NCI-H2227 (cell line): ENCODE results near the gene FCN2.

ENCODE experiments used
- DNase-seq: peaks from one replicate; lab custom pipeline; 2025; ENCODE audit not compliant: unreplicated experiment; lab: John Stamatoyannopoulos, UW

FCN2 gene

DNA sequence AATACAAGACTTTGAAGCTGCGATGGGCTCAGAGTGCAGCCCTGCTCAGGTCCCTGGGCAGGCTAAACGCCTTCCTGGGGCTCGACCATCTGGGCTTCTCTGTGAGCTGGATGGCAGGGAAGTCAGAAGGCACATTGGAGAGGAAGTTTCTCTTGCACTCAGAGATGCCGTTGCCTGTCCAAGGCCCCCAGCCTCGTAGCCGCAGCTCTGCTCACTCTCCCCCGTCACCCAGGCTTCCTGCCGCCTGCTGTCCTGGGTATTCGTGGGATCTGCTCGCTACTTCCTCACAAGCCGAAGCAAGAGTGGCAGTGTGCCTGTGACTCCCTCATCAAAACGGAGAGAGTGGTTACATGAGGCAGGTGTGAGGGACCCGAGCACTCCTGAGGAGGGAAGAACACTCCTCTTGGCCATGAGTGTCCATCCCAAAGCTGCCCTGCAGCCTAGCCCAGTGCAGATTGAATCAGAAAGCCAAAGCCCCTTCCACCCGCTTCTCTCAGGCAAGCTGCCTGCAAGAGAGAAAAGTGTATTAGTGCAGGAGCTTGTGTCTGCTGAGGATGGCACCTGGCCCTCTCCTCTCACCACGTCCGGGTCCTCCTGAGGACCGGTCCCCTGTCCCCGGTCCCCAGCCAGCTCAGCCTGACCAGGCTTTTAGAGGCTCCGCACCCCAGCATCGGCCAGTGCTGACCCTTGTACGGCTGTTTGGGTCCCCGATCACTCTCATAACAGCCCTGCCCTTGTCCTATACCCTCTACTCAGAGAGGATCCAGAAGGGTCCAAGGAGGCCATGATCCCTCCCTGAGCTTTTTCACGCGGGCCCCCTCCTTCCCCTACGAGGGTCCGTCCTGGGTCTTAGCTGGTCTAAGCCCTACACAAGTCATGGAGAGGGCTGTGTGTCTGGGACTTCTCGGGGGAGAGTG is 7.3 kb downstream of the FCN2 start:
- no peak for DNase-seq

DNA sequence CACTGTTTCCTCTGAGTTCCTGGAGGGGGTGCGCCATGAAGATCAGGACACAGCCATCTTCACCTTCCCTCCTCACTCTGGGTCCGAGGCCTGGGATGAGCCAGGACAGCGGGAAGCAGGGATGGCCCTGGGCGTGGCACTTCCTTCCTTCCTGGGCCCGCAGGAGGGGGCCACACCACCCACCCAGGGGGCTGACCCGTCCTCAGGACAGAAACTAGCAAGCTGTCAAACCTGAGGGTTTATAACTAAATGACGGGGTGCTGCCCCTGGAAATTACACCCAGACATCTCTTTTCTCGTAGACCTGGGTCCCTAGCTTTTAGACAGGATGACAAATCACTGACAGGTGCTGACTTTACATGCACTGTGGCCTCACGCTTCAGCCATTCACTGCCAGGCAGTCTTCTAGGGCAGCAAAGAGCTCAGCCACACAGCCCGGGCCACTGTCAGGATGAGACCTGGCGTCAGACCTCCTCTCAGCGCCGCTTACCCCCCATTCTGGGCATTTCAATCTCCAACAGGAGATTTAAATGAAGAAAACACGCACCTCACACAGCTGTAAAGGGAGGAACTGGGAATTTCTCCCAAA is 8.1 kb downstream of the FCN2 start:
- no peak for DNase-seq

DNA sequence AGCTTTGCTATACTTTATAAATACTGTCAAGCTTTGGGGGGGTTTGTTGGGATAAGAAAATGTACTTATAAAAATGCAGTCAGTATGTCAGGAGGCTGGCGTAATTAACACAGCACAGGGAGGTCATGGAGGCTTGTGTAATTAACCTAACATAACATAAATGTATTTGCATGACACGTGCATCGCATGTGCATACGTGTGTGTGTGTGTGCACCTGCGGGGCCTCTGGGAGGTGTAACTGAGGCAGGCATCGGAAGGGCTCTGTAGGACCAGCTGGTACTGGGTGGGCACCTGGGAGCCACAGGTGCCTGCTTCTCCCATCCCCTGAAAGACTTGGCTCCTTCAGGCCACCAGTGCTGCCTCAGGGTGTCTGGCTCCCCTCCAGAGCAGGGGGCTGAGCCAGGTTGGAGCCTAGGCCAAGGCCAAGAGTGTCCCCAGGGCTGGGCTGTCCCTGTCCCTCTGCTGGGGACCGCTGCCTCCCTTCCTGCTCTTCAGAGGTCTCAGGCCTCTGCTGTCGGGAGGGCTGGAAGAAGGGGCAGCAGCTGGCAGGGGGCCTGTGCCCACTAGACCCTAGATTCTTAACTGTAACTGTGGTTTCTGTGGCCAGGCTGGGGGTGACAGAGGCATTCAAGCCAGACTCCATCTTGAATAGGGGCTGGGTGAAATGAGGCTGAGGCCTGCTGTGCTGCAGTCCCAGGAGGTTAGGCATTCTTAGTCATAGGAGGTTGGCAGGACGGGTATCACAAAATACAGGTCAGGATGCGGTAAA is 9.0 kb downstream of the FCN2 start:
- no peak for DNase-seq

DNA sequence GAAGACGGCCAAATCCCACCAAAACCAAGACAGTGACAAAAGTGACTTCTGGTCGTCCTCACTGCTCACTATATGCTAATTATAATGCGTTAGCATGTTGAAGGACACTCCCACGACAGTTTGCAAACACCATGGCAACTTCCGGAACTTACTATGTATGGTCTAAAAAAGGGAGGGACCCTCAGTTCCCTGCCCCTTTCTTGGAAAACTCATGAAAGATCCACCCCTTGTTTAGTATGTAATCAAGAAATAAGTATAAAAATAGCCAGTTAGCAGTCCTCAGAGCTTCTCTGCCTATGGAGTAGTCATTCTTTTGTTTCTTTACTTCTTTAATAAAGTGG is 9.5 kb downstream of the FCN2 start:
- DNase-seq = no peak

DNA sequence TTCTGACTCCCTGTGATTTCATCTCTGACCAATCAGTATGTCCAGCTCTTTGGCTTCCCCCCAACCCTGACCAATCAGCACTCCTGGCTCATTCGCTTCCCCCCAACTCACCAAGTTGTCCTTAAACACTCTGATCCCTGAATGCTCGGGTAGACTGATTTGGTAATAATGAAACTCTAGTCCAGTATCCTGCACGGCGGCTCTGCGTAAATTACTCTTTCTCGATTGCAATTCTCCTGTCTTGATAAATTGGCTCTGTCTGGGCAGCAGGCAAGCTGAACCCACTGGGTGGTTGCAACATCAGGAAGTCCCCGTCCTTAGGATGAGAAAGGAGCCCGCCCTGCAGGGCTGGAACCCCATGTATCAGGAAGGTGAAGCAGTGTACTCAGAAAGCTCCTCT is 10.4 kb downstream of the FCN2 start:
- no peak for DNase-seq

DNA sequence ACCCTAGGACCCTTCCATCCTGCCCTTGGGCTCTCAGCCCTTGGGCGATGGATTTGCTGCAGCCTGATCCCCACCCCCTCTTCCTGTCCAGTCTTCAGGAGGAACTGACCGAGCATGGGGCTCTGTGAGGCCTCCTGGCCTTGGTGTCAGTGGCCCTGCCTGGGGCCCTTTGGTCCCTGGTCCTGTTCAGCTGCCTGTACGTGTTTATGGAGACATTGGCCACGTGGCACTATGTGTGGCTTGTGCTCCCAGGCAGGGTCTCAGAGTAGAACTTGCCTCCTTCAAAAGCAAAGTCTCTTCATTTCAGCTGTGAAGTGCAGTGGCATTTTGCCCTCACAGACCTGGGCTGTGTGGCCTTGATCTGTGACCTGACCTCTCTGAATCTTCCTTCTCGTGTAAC is 11.1 kb downstream of the FCN2 start:
- no peak for DNase-seq

DNA sequence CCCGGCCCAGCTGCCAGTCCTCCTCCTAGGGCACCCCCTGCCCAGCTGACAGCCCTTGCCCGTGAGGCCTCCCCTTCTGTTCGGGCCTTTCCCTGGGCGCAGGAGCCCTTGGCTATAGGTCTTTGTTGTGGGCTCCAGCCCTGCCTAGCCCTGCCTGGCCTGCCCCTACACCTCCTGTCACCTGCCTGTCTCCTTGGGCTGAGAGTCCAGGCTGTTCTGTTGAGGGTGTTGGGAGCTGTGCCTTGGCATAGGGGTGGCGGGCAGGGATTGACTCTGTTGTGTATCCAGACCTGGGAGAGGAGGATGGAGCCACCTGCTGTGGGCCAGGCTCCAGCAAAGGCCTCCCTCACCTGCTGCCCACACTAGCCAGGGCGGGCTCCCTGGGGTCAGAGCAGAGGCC is 11.6 kb downstream of the FCN2 start:
- DNase-seq = no peak

DNA sequence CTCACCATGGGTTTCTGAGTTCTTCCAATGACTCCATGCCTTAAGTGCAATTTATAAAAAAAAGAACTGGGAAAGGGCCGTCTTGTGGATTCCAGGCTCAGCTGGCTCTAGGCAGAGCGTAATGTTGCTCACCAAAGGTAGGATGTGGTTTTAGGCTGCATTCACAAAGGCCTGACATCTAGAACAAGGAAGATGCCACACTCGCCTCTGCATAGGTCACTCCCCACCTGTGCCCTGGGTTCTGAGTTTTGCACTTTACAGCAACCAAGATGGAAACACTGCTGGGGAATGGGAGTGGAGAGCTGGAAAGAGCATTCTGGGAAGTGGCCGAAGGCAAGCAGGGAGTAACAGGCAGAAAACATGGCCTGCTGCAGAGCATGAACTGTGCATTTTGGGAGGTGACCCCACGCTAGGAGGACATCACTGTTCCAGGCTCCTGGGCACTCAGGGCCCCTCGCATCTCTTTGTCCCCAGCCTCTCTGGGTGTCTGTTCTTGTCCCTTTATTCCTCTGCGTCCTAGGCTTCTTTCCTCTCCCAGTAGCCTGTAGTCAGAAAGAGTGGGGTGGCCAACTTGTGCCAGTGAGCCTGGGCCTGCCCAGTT is 12.3 kb downstream of the FCN2 start:
- DNase-seq = no peak

DNA sequence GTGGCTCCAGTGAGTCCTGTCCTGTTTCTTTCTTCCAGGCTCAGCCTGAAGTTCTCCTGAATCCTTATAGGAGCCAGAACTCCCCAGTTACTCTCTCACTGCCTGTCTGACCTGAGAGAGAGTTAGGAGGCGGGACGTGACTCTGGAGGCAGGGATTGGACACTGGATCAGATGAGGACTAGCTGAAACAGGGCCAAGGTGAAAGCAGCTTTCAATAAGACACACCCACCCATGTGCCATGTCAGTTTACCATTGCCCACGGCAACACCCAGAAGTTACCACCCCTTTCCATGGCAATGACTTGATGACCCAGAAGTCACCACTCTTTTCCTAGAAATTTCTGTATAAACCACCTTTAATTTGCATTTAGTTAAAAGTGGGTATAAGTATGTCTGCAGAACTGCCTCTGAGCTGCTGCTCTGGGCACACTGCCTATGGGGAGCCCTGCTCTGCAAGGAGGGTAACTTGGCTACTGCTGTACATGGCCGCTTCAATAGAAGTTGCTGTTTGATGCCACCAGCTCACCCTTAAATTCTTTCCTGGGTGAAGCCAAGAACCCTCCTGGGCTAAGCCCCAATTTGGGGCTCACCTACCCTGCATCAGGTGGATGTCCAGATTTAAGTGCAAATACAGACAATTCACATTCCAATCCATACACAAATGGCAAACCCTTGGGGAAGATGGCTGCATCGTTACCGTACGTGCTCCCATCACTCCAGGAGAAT is 13.7 kb downstream of the FCN2 start:
- no peak for DNase-seq

DNA sequence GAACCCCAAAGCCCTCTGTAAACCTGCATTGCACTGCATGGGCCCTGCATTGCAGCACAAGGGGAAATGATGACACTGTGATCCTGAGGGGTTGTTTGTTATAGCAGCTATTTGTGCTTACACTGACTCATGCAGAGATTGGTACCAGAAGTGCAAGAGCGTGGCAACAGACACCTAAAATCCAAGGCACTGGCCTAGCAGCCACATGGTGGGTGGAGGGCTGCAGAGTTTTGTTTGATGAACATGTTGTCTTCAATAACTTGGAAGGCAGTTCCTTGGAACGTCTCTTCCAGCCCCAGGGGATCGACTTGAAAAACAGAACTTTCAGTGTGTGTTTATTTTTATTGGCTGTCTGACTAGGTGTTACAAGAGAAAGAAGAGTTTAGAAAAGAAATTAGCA is 14.5 kb downstream of the FCN2 start:
- no peak for DNase-seq

DNA sequence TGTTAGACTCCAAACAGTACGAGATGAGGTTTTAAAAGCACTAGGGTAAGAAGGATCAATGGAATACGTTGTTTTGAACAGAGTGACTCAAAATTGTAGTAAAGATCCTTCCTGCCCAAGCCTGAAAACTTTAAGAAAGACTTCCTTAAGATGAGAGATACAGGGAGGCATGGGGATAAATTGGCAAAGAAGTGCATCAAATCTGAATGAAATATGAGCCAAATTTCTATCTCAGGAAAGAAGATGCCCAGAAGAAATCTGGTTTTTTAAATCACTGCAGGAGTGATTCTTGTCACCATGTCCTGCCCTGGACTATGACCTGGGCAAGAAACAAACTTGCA is 14.9 kb downstream of the FCN2 start:
- no peak for DNase-seq

DNA sequence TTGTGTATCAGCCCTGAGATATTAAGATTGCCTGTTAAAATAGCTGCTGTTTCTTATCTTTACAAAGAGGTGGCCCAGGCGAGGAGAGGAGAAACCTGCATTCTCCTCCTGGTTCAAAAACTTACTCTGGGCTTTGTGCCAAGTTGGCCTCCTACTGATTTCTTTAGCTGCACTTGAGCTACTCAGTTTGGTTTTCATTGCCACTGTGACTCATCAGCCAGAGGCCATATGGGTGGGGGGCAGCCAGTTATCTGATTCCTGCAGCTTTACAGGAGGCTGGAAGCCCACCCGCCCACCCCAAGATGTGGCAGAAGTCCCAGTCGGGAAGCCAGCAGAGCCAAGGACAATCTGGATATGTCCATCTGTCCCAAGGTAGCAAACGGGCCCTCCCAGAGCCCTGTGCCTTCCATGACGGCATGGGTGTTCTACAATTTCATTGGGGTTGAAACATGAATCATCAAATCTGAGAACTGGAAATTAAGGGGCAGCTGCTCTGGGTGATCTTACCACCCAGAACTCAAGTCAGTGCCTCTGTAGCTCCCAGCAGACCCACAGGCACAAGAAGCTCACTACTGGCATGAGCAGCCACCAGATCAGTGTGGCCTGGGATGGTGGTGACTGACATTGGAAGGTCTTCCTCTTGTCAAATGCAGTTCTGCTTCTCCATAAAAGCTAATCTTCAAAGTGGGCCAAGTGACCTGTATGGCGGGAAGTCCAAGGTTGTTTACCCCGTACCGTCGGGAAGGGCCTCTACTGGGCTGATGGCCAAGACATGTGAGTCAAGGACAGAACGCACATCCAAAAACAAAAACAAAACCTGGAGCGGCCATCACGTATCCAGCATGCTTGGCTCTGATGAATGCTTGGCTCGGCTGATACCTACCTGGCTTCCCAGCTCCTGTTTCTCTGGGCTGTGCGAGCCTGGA is 15.6 kb downstream of the FCN2 start:
- peak; percentile 5 for DNase-seq

DNA sequence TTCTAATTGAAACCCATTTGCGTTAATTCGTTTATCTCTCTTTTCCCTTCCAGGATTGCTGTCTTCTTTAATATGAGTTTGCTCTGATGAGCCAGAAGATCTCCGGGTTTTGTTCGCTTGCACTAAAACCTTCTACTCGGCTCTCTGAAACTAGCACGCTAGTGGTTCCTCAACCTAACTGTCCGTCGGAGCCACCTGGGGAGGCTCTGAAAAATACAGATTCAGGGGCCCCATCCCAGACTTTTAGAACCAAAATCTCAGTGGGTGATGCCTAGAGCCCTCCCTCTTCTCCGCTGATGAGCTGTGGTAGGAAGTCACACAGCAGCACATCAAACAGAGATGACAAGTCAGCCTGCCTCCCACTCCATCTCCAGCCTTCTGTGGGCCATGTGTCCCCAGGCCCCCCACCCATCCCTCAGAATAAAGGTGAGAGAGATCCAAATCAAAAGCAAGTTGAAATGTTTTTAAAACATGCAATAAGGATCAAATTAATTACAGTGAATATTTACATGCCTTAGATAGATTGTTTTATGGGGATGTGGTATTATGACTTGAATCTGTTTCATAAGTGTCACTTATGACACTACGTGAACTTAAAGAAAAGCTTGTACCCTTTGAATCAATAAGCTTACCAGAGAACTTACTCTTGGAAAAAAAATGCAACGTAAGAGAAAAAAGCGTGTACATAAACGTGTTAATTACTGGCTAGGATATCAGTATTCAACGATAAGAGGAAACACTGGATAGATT is 16.4 kb downstream of the FCN2 start:
- DNase-seq = no peak

DNA sequence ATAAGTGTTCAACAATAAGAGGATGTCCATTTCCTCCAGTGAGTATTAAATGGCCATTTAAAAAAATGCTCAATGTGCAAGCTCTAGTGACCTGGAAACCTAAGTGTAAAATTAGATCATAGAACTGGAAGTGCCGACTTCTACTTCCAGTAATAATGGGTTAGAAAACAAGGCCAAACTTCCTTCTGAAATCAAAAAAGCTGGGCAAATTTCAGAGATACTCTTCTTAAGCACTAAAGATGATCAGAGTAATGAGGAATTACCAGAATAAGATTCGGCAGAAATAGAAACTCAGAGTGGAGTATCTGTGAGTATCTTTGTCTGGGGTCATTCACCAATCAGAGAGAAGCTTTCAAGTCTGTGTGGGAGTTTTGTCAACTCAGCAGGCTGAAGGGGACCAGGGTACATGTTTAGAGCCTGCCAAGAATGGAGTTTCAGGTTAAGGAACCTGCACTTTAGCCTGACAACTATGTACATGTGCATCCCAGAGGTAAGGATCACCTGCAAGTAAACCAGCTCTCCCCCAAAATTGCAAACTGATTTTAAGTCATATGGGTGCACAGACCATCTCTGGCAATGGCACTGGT is 17.1 kb downstream of the FCN2 start:
- DNase-seq = no peak

DNA sequence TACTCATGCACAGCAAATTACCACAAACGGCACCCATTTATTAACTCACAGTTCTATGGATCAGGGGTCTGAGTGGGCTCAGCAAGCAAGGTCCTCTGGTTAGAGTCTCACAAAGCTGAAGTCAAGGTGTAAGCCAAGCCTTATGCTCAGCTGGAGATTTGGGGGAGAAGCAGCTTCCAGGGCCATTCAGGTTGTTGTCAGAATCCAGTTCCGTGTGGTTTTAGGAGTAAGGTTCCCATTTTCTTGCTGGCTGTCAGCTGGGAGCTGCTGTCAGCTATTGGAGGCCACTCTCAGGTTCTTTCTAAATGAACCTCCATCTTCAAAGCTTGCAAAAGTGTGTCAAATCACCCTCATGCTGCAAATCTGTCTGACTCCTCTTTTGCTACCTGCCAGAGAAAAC is 17.7 kb downstream of the FCN2 start:
- DNase-seq = no peak

DNA sequence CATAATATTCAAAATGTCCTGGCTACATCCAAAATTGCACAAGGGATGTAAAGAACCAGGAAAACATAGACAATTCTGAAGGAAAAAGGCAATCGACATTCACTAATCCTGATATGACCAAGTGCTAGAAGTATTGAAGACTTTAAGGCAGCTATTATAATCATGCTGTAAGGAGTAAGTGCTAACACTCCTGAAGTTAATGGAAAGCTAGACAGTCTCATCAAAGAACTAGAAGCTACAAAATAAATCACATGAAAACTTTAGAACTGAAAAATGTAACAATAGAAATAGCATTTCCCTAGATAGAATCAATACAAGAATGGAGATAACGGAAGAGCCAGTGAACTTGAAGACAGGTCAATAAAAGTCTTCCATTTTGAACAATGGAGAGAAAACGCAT is 18.6 kb downstream of the FCN2 start:
- DNase-seq = no peak

DNA sequence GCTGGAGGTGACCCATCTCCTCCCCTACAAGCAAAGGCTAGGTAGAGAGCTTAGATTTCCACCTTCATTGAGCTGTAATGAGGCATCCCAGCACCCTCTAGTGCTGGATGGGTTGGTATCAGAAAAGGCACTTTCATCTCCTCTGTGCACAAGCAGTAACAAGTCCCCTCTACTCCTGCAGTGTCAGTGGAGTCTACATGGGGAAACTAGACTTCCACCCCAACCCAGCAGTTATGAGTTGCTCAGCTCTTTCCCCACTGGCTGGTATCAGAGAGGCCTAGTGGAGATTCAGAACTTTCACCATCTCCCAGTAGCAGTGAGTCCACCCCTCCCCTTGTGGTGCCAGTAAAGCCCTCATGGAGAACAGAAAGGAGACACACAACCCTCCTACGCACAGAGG is 19.2 kb downstream of the FCN2 start:
- no peak for DNase-seq

DNA sequence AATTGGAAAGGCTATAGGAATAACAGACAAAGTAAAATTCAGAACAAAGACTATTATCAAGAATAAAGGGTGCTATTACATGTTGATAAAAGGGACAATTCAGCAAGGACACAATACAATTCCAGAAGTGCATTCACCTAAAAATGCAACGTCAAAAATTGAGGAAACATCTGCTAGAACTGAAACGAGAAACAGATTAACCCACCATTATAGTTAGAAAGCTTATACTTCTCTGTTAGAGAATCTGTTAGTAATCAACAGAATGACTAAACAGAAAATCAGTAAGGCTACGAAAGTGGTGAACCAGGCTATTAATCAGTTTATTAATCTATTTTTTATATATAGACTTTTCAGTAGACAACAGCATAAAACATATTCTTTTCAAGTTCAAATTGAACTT is 22.3 kb downstream of the FCN2 start:
- no peak for DNase-seq
